Globus pallidus (tissue), 1 donor: ENCODE data around the gene OTC.

Experiments
- DNase-seq: peaks from one replicate; pipeline ENCODE4 v3.0.0-alpha.2; 2015; ENCODE audit warnings: low spot score

Gene OTC

DNA sequence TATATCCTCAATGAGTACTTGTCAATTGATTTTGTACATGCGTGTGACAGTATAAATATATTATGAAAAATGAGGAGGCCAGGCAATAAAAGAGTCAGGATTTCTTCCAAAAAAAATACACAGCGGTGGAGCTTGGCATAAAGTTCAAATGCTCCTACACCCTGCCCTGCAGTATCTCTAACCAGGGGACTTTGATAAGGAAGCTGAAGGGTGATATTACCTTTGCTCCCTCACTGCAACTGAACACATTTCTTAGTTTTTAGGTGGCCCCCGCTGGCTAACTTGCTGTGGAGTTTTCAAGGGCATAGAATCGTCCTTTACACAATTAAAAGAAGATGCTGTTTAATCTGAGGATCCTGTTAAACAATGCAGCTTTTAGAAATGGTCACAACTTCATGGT, at the start of gene OTC:
TSS of gene OTC (plus strand) at position 243 of the 400 bp plus-strand sequence. CDS start at position 336, 93 bp downstream.
- DNase-seq = no peak

DNA sequence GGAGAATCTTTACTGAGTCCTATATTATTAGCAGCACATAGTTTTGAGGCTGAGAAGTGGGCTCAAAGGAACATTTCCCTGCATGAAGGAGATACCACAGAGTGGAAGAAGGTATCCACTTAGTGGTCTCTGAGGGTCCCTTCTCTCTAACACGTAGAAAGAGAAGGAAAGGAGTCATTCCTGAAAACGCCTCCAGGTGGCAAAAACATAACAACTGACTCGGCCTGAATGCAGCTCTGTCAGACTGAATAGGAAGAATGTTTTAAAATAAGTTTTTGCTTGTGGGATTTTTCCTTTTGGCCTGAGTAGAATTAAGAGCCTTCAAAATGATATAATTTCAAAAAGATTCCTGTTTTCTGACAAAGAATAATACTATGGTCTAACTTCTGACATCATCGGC, 48.4 kb upstream of the OTC start:
- DNase-seq = no peak

- no peak for DNase-seq
Observed at GRCh38 chrX:38305971-38306370, 46.4 kb upstream of the OTC start.

- no peak for DNase-seq
Observed at GRCh38 chrX:38311743-38312142, 40.7 kb upstream of the OTC start.

GRCh38 chrX:38312436-38312835, 40.0 kb upstream of the OTC start:
- no peak for DNase-seq

- no peak for DNase-seq
Observed at GRCh38 chrX:38313190-38313589, 39.2 kb upstream of the OTC start.

GRCh38 chrX:38315186-38315585, 37.2 kb upstream of the OTC start:
- no peak for DNase-seq

DNA sequence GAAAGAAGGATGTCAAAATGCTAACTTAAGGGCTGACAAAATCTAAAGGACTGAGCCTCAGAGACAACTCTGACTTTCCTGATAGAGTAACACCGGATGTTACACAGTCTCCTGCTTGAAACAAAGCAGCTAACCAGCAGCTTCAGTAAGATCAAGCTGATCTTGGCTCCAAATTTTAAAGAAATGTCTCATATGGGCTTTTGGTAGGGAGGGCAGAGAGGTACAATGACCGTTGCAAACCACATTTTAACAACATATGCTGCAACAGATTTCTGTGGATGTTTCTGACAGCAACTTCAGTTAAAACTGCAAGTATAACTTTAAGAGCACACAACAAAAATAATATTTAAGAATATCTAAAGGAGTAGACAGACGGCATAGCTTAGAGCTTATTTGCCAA, 34.2 kb upstream of the OTC start:
- DNase-seq = no peak

DNA sequence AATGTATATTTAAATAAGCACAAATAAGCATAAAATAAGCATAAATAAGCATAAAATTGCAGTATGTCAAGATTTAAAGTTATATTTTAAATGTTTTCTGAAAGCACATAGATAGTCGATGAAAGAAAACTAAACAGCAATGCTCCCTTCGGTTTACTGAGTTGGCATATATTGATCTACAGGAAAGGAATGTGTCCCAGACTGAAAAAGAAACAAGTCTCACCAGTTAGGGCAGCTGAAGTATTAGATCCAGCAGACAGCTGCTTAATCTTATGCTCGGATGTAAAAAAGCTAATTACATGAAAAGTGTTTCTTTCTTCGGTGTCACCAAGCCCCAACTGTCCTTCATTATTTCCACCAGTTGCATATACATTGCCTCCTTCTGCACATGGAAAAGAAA, 33.8 kb upstream of the OTC start:
- no peak for DNase-seq

DNA sequence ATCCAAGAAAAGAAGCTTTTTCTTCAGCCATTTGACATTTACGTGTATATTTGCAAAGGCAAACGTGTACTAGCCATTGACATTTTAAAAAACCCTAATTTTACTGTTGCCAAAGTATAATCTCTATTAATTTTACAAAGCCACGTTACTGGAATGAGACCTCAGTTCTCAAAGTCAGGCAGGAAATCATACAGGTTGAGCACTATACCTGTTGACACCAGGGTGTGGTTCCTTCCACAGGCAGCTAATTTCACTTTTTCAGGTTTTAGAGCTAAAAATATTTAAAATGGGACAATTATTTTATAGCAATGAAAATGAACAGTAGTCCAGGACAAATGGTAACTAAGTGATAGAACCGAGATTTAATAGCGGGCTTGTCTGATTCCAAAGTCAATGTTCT, 31.6 kb upstream of the OTC start:
- DNase-seq = no peak

DNA sequence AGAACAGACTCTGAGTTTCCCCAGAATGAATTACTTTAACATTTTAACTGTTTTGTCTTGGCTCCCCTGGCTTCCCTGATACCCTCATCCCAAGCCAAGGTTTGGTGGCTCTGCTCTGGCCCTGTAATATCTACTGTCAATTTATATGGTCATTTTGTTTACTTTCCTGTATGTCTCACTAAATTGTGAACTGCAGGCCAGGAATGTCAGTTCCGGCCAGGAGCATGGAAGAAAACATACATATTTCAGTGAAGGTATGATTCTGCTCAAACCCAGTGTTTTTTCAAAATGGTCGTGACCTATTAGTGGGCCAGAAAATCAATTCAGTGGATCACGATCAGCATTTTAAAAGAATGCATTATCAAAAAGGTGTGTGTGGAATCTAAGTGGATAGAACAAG, 26.3 kb upstream of the OTC start:
- DNase-seq = no peak

DNA sequence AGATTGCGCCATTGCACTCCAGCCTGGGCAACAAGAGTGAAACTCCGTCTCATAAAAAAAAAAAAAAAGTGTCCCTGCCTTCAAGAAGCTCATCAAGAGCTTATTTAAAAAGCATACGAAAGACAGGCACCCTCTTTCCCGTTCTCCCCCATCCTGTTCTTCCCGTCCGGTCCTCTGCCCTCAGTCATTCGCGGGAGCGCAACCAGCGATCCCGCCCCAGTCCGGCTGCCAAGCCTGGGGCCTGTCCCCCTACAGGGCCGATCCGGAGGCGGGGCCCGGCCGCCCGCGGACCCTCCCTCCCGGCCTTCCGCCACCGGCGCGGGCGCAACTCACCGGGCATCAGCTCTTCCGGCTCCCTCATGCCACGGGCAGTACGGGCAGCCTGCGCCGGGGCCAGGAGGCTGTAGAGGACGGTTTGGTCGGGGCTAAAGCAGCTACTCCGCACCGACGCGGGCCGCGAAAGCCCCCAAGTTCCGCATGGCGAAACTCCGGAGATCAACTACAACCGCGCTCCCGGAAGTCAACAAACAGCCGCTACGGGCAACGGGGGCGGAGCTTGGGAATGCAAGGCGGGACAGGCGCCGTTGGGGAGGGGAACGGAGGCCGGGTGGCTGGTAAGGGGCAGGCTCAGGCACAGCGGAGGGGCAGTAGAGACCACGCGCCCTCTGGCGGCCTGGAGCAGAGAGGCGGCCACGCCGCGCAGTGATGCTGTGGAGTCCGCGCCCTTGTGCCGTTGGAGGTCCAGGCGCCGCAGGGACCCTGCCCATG, 25.2 kb upstream of the OTC start, which contains the start of gene RPGR:
TSS of gene RPGR (minus strand) at position 503 of the 768 bp plus-strand sequence. CDS start at position 361, 142 bp downstream.
- peak; percentile 93 for DNase-seq

DNA sequence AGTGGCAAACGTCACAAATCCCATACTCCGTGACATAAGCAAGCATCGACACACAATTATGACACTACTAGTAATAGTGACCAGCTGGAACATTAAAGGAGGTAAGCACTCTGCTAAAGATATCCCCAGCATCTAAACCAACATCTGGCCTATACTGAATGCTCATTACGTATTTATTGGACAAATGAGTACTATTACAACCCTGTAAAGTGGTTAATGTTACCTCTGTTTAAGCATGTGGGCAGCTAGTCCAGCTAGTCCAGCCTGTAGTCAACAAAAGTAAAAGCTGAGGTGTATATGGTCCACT, 24.7 kb upstream of the OTC start:
- DNase-seq = no peak

- DNase-seq = no peak
Observed at GRCh38 chrX:38332505-38332904, 19.9 kb upstream of the OTC start.

DNA sequence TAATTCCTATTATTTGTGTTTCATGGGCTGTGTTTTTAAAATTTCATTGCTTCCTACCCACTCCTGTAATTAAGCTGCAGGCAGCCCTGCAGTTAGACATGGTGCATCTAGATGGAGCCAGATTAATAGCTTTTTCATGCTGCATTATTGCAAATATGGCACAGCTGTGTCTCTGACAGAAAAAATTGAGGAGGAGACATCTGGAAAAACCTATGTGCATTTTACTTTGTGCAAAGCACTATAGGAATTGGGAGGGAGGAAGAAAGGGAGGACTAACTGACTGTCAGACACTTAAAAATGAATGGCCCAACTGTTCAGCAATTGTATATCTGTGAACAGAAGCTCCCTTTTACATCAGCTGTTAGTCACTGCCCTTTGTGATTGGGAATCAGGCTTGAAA, 17.0 kb upstream of the OTC start:
- DNase-seq = peak; percentile 59

GRCh38 chrX:38336538-38337240, 15.7 kb upstream of the OTC start:
- DNase-seq = no peak

DNA sequence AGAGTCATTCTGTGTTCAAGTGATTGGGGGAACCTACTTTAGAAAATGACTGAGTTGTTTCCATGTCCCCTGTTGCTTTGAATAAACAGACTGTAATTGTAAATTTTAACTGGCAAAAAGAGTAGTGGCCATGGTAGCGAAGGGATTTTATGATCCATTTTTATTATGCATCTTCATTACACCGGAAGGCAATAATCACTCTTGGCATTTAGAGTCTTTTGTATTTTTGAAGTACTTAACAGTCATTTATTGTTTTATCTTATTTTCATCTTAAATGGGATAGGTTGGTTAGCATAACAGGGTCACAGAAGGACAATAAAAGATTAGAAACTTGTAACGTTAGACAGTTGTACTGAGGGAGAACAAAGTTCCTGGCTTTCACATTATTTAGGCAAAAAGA, 11.0 kb upstream of the OTC start:
- DNase-seq = no peak

GRCh38 chrX:38342853-38343778, 9.3 kb upstream of the OTC start:
- DNase-seq = no peak

DNA sequence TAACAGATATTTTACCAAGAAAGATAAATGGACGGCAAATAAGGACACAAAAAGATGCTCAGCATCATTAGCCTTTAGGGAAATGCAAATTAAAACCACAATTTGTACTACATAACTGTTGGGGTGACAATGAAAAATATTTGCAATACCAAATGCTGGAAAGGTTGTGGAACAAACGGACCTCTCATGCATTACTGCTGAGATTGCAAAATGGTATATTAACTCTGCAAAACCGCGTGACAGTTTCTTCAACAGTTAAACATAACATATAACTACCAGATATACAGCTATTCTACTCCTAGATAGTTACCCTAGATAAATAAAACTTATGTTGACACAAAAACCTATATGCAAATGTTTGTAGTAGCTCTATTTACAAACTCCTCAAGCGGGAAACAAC, 6.3 kb upstream of the OTC start:
- no peak for DNase-seq

GRCh38 chrX:38347136-38347535, 5.3 kb upstream of the OTC start:
- DNase-seq = peak; percentile 39

- no peak for DNase-seq
Observed at GRCh38 chrX:38351346-38351745, 1.1 kb upstream of the OTC start.

GRCh38 chrX:38356401-38356800, 4.0 kb downstream of the OTC start:
- no peak for DNase-seq
